K562 (cell line): ENCODE measurements around the gene IGFL1. TPM values are rescaled to one million over a fixed set of nuclear protein-coding genes. Genes with fewer than 3 reads are reported as not detected.

Source experiments
- ATAC-seq: fragments of 200-7000 bp; cut with Tn5 transposase; 3 replicates; pipeline ENCODE4 v1.9.1; 2020; ENCODE audit warnings: moderate library complexity
- BruUV-seq: library from RNA; stranded (reverse); fragments of 400-500 nt; replicated peaks from 2 replicates; lab custom pipeline; 2021; lab: Mats Ljungman, UMichigan
- CTCF ChIA-PET: fragments of 300-600 bp; formaldehyde crosslinking; extraction: SDS; loops from one replicate; lab custom pipeline; 2021; ENCODE audit warnings: low intra/inter-chr PET ratio; lab: Yijun Ruan, JAX
- POLR2A ChIA-PET: fragments of 300-600, 350-650 bp; sonication (Branson Sonifier 250); formaldehyde crosslinking; extraction: SDS; loops from one replicate; lab custom pipeline; 2021; ENCODE audit warnings: antibody characterized with exemption, inconsistent platforms; lab: Yijun Ruan, JAX
- DNase-seq, 4 experiments: peaks; one replicate each; pipeline versions ENCODE4 v3.0.0 to v3.0.0-alpha.2; 2011 to 2018; ENCODE audit warnings: low spot score in 3 of 4, mixed read lengths in 3 of 4; ENCODE audit errors: extremely low read depth in 1 of 4
- FAIRE-seq: peaks from 2 replicates; lab custom pipeline; 2011; peaks lifted over from hg19 to GRCh38; lab: Jason Lieb, UNC
- H2AFZ ChIP-seq: 2 replicates; pipeline ENCODE4 v1.6.0; 2011; ENCODE audit warnings: low read depth, low read length, control low read depth, inconsistent platforms
- H3K27ac ChIP-seq: fragments of 200-600 bp; 3 replicates; pipeline ENCODE4 v1.8.0; 2011; ENCODE audit warnings: low read depth, mild to moderate bottlenecking, control low read depth, inconsistent platforms, low read length, moderate library complexity, mixed read lengths; ENCODE audit errors: extremely low read depth
- H3K27me3 ChIP-seq, 2 experiments: fragments of 300-600 bp in 1 of 2; 2 replicates in 1 of 2; 3 replicates in 1 of 2; pipeline versions ENCODE4 v1.6.0 to v1.8.0; 2011; ENCODE audit warnings: inconsistent platforms in 2 of 2, low read length in 2 of 2, mild to moderate bottlenecking in 1 of 2, mixed read lengths in 1 of 2, moderate library complexity in 1 of 2; ENCODE audit not compliant: control insufficient read depth in 2 of 2, insufficient read depth in 2 of 2
- H3K36me3 ChIP-seq: fragments of 300-600 bp; 3 replicates; pipeline ENCODE4 v1.8.0; 2011; ENCODE audit warnings: mild to moderate bottlenecking, low read length, inconsistent platforms; ENCODE audit not compliant: control insufficient read depth, insufficient read depth
- H3K4me1 ChIP-seq, 2 experiments: fragments of 200-600 bp in 1 of 2; replicated peaks in 1 of 2; 2 replicates in 1 of 2; 3 replicates in 1 of 2; pipeline versions ENCODE4 v1.5.1 to v1.8.0; 2011; ENCODE audit warnings: inconsistent platforms in 2 of 2, low read length in 2 of 2, mild to moderate bottlenecking in 1 of 2, mixed read lengths in 1 of 2, moderate library complexity in 1 of 2; ENCODE audit not compliant: control insufficient read depth in 2 of 2, insufficient read depth in 2 of 2
- H3K4me2 ChIP-seq: 2 replicates; pipeline ENCODE4 v1.6.1; 2011; ENCODE audit warnings: low read length, control low read depth, inconsistent platforms, mixed read lengths; ENCODE audit not compliant: insufficient read depth
- H3K4me3 ChIP-seq: fragments of 200-600 bp; sonication (generic), shearing (Covaris generic); 2 replicates; pipeline ENCODE4 v1.5.1; 2016; ENCODE audit warnings: control low read depth, inconsistent platforms
- H3K79me2 ChIP-seq: fragments of 200-600 bp; 3 replicates; pipeline ENCODE4 v1.8.0; 2011; ENCODE audit warnings: low read length, inconsistent platforms; ENCODE audit not compliant: control insufficient read depth, insufficient read depth
- H3K9ac ChIP-seq, 2 experiments: 2 replicates each; pipeline versions ENCODE4 v1.6.0 to v1.6.1; 2011; ENCODE audit warnings: low read depth in 2 of 2, low read length in 2 of 2, control low read depth in 1 of 2, inconsistent platforms in 1 of 2, mild to moderate bottlenecking in 1 of 2, mixed read lengths in 1 of 2; ENCODE audit not compliant: insufficient read depth in 1 of 2
- H3K9me1 ChIP-seq: one replicate; pipeline ENCODE4 v1.6.0; 2011; ENCODE audit warnings: inconsistent platforms, mild to moderate bottlenecking, low read length, moderate library complexity; ENCODE audit not compliant: control insufficient read depth, insufficient read depth
- H3K9me3 ChIP-seq: replicated peaks from 2 replicates; pipeline ENCODE4 v1.5.1; 2011; ENCODE audit warnings: low read depth, low read length, inconsistent platforms; ENCODE audit not compliant: control insufficient read depth, insufficient read depth
- H4K20me1 ChIP-seq: replicated peaks from 2 replicates; pipeline ENCODE4 v1.6.1; 2011; ENCODE audit warnings: low read length, inconsistent platforms, mixed read lengths; ENCODE audit not compliant: control insufficient read depth, insufficient read depth
- BCOR ChIP-seq: fragments of 450-650 bp; IDR thresholded peaks from 2 replicates; pipeline ENCODE4 v1.6.1; 2016
- CAMTA2 ChIP-seq: fragments of 250-450 bp; sonication (Bioruptor Pico); conservative IDR thresholded peaks from 2 replicates; pipeline ENCODE4 v1.5.1; 2022
- ESRRB ChIP-seq: fragments of 250-450 bp; sonication (Bioruptor Pico); IDR thresholded peaks from 2 replicates; pipeline ENCODE4 v1.5.0; 2020; ENCODE audit warnings: mild to moderate bottlenecking, moderate library complexity, borderline replicate concordance
- HEY1 ChIP-seq: fragments of 250-450 bp; sonication (Bioruptor Pico); IDR thresholded peaks from 2 replicates; pipeline ENCODE4 v1.5.0; 2020; ENCODE audit warnings: mild to moderate bottlenecking, moderate library complexity, borderline replicate concordance
- MCM3 ChIP-seq: fragments of 450-650 bp; IDR thresholded peaks from 2 replicates; pipeline ENCODE4 v1.6.1; 2016
- MED1 ChIP-seq: sonication (generic); formaldehyde crosslinking; IDR thresholded peaks from 2 replicates; pipeline ENCODE4 v1.8.1; 2023; ENCODE audit warnings: missing genetic modification reagents, borderline replicate concordance
- RUNX1 ChIP-seq: sonication (generic); IDR thresholded peaks from 2 replicates; pipeline ENCODE4 v1.6.1; 2016; ENCODE audit warnings: antibody characterized with exemption, low read depth
- U2AF1 ChIP-seq: fragments of 200-400 bp; formaldehyde crosslinking; optimal IDR thresholded peaks from 2 replicates; pipeline ENCODE3; 2017; ENCODE audit warnings: mild to moderate bottlenecking, low read depth, low read length, moderate library complexity
- ZNF224 ChIP-seq: sonication (generic); formaldehyde crosslinking; IDR thresholded peaks from 2 replicates; pipeline ENCODE4 v1.8.0; 2022; ENCODE audit warnings: mild to moderate bottlenecking, missing genetic modification reagents
- ZNF316 ChIP-seq: fragments of 450-650 bp; IDR thresholded peaks from 2 replicates; pipeline ENCODE4 v1.6.1; 2016
- ZNF431 ChIP-seq: sonication (generic); formaldehyde crosslinking; IDR thresholded peaks from 2 replicates; pipeline ENCODE4 v1.8.0; 2022; ENCODE audit warnings: mild to moderate bottlenecking, missing genetic modification reagents
- ZNF436 ChIP-seq: fragments of 250-450, 450-650 bp; sonication (Bioruptor Pico); formaldehyde crosslinking; IDR thresholded peaks from 2 replicates; pipeline ENCODE4 v1.7.0; 2020; ENCODE audit warnings: mild to moderate bottlenecking
- WGBS: fragments of 100-300 bp; shearing (Covaris generic); methylation state at CpG from one replicate; pipeline ENCODE4 v1.1.6; 2016; ENCODE audit warnings: low coverage, mixed read lengths; ENCODE audit not compliant: insufficient coverage; ENCODE audit errors: missing lambda C conversion rate; 5-methylcytosine and 5-hydroxymethylcytosine counted together
- in situ Hi-C: fragments of 300-500 bp; cut with MboI; formaldehyde crosslinking; loops from 4 replicates; pipeline ENCODE4 v1.15.0; 2018; ENCODE audit warnings: inconsistent platforms, mixed read lengths
- intact Hi-C: fragments of 100-400 bp; cut with micrococcal nuclease; formaldehyde crosslinking; loops from 2 replicates; pipeline ENCODE4 v1.14.2; 2022
- polyA plus RNA-seq, 8 experiments: library from polyadenylated mRNA; depleted of rRNA in 4 of 8; stranded (reverse) in 5 of 8; unstranded in 3 of 8; fragments of >200 nt; fragmentation: Nextera tagmentation in 2 of 8; fragmentation: Illumina TruSeq in 1 of 8; extraction: Ambion mirVana in 2 of 8; extraction: Trizol in 1 of 8; gene quantifications; 2 replicates each; pipeline versions ENCODE4 v1.2.1 to v1.2.3, GENCODE V29; 2011 to 2014; ENCODE audit warnings: inconsistent platforms in 1 of 8, missing spikeins in 1 of 8
- total RNA-seq, 7 experiments: library from RNA; depleted of rRNA in 6 of 7; stranded (reverse); fragments of >200 nt in 6 of 7; fragmentation: Illumina TruSeq in 2 of 7; extraction: Trizol in 2 of 7; gene quantifications; 2 replicates each; pipeline versions ENCODE4 v1.2.1 to v1.2.3, GENCODE V29; 2011 to 2021; ENCODE audit warnings: low replicate concordance in 1 of 7
- TF ChIP-seq, protein P1 (sequence below): fragments of 450-650 bp; formaldehyde crosslinking; IDR thresholded peaks from 2 replicates; pipeline ENCODE4 v1.4.0; 2022; ENCODE audit warnings: missing genetic modification characterization
- TF ChIP-seq, protein P2 (sequence below), 2 experiments: fragments of 450-650 bp; formaldehyde crosslinking in 1 of 2; IDR thresholded peaks; 2 replicates each; pipeline versions ENCODE4 v1.4.0 to v1.6.1; 2014 to 2020; ENCODE audit warnings: mild to moderate bottlenecking in 2 of 2, borderline replicate concordance in 1 of 2, low read depth in 1 of 2

Gene IGFL1
- total and polyA plus RNA-seq, 9 of the 15 experiments (the other 6 are each of a cell fraction or from before 2014, with no cell fraction given), result not detected

GRCh38 chr19:46197314-46198070 lies 32.0 kb upstream of the IGFL1 start:
- peaks cover 6 to 7% of the 10 kb centered on the region in 2 experiments for H3K4me1 ChIP-seq
- CTCF ChIA-PET, result no interaction called here
- TF ChIP-seq MED1 (CRISPR knock-in tag), result 0 out of 2 replicates have a peak, but pooled peaks have one; percentile 45
- peak; percentile 15; the same call in 1 of the 2 replicates for TF ChIP-seq HEY1 (CRISPR knock-in tag)
- peak; percentile 54; the same call in 1 of the 2 replicates for TF ChIP-seq ESRRB (CRISPR knock-in tag)
- no peak for TF ChIP-seq MCM3
- TF ChIP-seq, protein P1, sequence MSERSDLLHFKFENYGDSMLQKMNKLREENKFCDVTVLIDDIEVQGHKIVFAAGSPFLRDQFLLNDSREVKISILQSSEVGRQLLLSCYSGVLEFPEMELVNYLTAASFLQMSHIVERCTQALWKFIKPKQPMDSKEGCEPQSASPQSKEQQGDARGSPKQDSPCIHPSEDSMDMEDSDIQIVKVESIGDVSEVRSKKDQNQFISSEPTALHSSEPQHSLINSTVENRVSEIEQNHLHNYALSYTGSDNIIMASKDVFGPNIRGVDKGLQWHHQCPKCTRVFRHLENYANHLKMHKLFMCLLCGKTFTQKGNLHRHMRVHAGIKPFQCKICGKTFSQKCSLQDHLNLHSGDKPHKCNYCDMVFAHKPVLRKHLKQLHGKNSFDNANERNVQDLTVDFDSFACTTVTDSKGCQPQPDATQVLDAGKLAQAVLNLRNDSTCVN (CRISPR knock-in tag), result peak; percentile 52; the same call in 1 of the 2 replicates
- TF ChIP-seq ZNF224, result no peak
- TF ChIP-seq ZNF431 (CRISPR knock-in tag), result no peak
- TF ChIP-seq, protein P2, sequence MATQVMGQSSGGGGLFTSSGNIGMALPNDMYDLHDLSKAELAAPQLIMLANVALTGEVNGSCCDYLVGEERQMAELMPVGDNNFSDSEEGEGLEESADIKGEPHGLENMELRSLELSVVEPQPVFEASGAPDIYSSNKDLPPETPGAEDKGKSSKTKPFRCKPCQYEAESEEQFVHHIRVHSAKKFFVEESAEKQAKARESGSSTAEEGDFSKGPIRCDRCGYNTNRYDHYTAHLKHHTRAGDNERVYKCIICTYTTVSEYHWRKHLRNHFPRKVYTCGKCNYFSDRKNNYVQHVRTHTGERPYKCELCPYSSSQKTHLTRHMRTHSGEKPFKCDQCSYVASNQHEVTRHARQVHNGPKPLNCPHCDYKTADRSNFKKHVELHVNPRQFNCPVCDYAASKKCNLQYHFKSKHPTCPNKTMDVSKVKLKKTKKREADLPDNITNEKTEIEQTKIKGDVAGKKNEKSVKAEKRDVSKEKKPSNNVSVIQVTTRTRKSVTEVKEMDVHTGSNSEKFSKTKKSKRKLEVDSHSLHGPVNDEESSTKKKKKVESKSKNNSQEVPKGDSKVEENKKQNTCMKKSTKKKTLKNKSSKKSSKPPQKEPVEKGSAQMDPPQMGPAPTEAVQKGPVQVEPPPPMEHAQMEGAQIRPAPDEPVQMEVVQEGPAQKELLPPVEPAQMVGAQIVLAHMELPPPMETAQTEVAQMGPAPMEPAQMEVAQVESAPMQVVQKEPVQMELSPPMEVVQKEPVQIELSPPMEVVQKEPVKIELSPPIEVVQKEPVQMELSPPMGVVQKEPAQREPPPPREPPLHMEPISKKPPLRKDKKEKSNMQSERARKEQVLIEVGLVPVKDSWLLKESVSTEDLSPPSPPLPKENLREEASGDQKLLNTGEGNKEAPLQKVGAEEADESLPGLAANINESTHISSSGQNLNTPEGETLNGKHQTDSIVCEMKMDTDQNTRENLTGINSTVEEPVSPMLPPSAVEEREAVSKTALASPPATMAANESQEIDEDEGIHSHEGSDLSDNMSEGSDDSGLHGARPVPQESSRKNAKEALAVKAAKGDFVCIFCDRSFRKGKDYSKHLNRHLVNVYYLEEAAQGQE (IDR thresholded peaks at IDR 0.05; ENCODE audit: borderline replicate concordance), result no peak
- TF ChIP-seq, protein P2 (CRISPR knock-in tag; IDR thresholded peaks at IDR 0.05; ENCODE audit: low read depth), result 0 out of 2 replicates have a peak, but pooled peaks have one; percentile 47
- no peak for TF ChIP-seq BCOR
- no peak for TF ChIP-seq RUNX1
- TF ChIP-seq U2AF1, result no peak
- peak; percentile 56; the same call in 1 of the 2 replicates for TF ChIP-seq CAMTA2
- no peak for TF ChIP-seq ZNF316
- 0 out of 2 replicates have a peak, but pooled peaks have one; percentile 3 for TF ChIP-seq ZNF436 (CRISPR knock-in tag)

More at GRCh38 chr19:46197314-46198070, 32.0 kb upstream of the IGFL1 start:
- in situ Hi-C loops (no loop called here), intact Hi-C loops (no loop called here)
- Histone ChIP-seq H2AFZ (no peak overlapping the region), H3K27me3 (no peaks in the 10 kb centered on the region), H3K27ac (no peak overlapping the region), H4K20me1 (no peaks in the 10 kb centered on the region), H3K79me2 (no peaks in the 10 kb centered on the region; the same call in 2 of the 3 replicates), H3K9me1 (no peaks in the 10 kb centered on the region), H3K36me3 (no peaks in the 10 kb centered on the region), H3K4me3 (no peak overlapping the region), H3K9me3 (no peaks in the 10 kb centered on the region), H3K4me2 (no peak overlapping the region), H3K9ac (no peak overlapping the region)
- ATAC-seq (no peak), FAIRE-seq (no peak), DNase-seq (no peak)
- WGBS, result 17% methylated on average over 4 of the region's 4 CpGs
- BruUV-seq, result no TSS peak
- POLR2A ChIA-PET, result no interaction called here
